Midbrain (tissue), 1 donor: ENCODE measurements around the gene ENTHD1.

Experiments used
- DNase-seq: peaks from one replicate; lab custom pipeline; 2025; lab: John Stamatoyannopoulos, UW

ENTHD1 gene

GRCh38 chr22:39845529-39845928 is 48.0 kb downstream of the ENTHD1 start:
- no peak for DNase-seq

GRCh38 chr22:39839917-39840510 is 53.5 kb downstream of the ENTHD1 start:
- no peak for DNase-seq

GRCh38 chr22:39839204-39839603 is 54.4 kb downstream of the ENTHD1 start:
- no peak for DNase-seq

- no peak for DNase-seq
Measured at GRCh38 chr22:39833610-39834009, 60.0 kb downstream of the ENTHD1 start.

GRCh38 chr22:39833093-39833492 is 60.5 kb downstream of the ENTHD1 start:
- DNase-seq: no peak

GRCh38 chr22:39832627-39833074 is 60.9 kb downstream of the ENTHD1 start:
- DNase-seq: no peak

- no peak for DNase-seq
Measured at GRCh38 chr22:39825661-39826102, 67.9 kb downstream of the ENTHD1 start.

- no peak for DNase-seq
Measured at GRCh38 chr22:39821008-39821407, 72.6 kb downstream of the ENTHD1 start.

GRCh38 chr22:39820256-39820655 is 73.3 kb downstream of the ENTHD1 start:
- DNase-seq: no peak

- DNase-seq: no peak
Measured at GRCh38 chr22:39819429-39819828, 74.1 kb downstream of the ENTHD1 start.

- no peak for DNase-seq
Measured at GRCh38 chr22:39818094-39818493, 75.5 kb downstream of the ENTHD1 start.

GRCh38 chr22:39815932-39816331 is 77.6 kb downstream of the ENTHD1 start:
- DNase-seq: no peak

- no peak for DNase-seq
Measured at GRCh38 chr22:39814899-39815298, 78.7 kb downstream of the ENTHD1 start.

- DNase-seq: no peak
Measured at GRCh38 chr22:39809772-39810557, 83.6 kb downstream of the ENTHD1 start.

GRCh38 chr22:39808081-39808480 is 85.5 kb downstream of the ENTHD1 start:
- DNase-seq: no peak

GRCh38 chr22:39806109-39806508 is 87.5 kb downstream of the ENTHD1 start:
- DNase-seq: no peak

GRCh38 chr22:39805117-39805516 is 88.4 kb downstream of the ENTHD1 start:
- no peak for DNase-seq

GRCh38 chr22:39802682-39803081 is 90.9 kb downstream of the ENTHD1 start:
- DNase-seq: no peak

- DNase-seq: no peak
Measured at GRCh38 chr22:39800790-39801520, 92.6 kb downstream of the ENTHD1 start.

- DNase-seq: no peak
Measured at GRCh38 chr22:39797528-39798147, 95.9 kb downstream of the ENTHD1 start.

- no peak for DNase-seq
Measured at GRCh38 chr22:39789788-39790187, 103.8 kb downstream of the ENTHD1 start.

GRCh38 chr22:39785232-39785631 is 108.3 kb downstream of the ENTHD1 start:
- no peak for DNase-seq
